ENCODE results near the gene SUGCT. TPM values are rescaled to one million over a fixed set of nuclear protein-coding genes. Genes with fewer than 3 reads are reported as not detected.
"Not testable (repeated sequence)": the region's sequence is repeated elsewhere in the genome, so short reads cannot be mapped to it uniquely, and the experiment has no call there.

The SUGCT gene
- total and polyA plus RNA-seq, 2 of the 13 experiments (the other 11 are each of a cell fraction or from before 2014, with no cell fraction given), result 10.1 to 22.2 TPM

- TF ChIP-seq, protein P1, sequence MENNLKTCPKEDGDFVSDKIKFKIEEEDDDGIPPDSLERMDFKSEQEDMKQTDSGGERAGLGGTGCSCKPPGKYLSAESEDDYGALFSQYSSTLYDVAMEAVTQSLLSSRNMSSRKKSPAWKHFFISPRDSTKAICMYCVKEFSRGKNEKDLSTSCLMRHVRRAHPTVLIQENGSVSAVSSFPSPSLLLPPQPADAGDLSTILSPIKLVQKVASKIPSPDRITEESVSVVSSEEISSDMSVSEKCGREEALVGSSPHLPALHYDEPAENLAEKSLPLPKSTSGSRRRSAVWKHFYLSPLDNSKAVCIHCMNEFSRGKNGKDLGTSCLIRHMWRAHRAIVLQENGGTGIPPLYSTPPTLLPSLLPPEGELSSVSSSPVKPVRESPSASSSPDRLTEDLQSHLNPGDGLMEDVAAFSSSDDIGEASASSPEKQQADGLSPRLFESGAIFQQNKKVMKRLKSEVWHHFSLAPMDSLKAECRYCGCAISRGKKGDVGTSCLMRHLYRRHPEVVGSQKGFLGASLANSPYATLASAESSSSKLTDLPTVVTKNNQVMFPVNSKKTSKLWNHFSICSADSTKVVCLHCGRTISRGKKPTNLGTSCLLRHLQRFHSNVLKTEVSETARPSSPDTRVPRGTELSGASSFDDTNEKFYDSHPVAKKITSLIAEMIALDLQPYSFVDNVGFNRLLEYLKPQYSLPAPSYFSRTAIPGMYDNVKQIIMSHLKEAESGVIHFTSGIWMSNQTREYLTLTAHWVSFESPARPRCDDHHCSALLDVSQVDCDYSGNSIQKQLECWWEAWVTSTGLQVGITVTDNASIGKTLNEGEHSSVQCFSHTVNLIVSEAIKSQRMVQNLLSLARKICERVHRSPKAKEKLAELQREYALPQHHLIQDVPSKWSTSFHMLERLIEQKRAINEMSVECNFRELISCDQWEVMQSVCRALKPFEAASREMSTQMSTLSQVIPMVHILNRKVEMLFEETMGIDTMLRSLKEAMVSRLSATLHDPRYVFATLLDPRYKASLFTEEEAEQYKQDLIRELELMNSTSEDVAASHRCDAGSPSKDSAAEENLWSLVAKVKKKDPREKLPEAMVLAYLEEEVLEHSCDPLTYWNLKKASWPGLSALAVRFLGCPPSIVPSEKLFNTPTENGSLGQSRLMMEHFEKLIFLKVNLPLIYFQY (CRISPR knock-in tag; IDR thresholded peaks at IDR 0.05; ENCODE audit: borderline replicate concordance), result no peak
- no peak for TF ChIP-seq ZNF567 (CRISPR knock-in tag; IDR thresholded peaks at IDR 0.05; ENCODE audit: borderline replicate concordance)
- no peak for TF ChIP-seq TCF12 (IDR thresholded peaks at IDR 0.05)
- no peak for TF ChIP-seq TCF12 (CRISPR knock-in tag; IDR thresholded peaks at IDR 0.05)
- TF ChIP-seq ZNF678 (CRISPR knock-in tag; IDR thresholded peaks at IDR 0.05), result no peak
- TF ChIP-seq HOXA5 (CRISPR knock-in tag; IDR thresholded peaks at IDR 0.05), result no peak
These were observed 113.9 kb downstream of the SUGCT start (continued) for GRCh38 chr7:40248681-40249080.

GRCh38 chr7:40253444-40253843, 118.6 kb downstream of the SUGCT start:
- 93% methylated on average over 11 of the region's 11 CpGs for WGBS (ENCODE audit: low lambda C conversion rate)
- H3K9me3 ChIP-seq (ENCODE audit: low read length); H3K4me2 ChIP-seq (ENCODE audit: low read depth, low read length); H3K27ac ChIP-seq (ENCODE audit: extremely low read length, insufficient read depth, low read length); H2AFZ ChIP-seq (ENCODE audit: low read length); FAIRE-seq; intact Hi-C loops (cut with micrococcal nuclease; ENCODE audit: unreplicated experiment); CTCF ChIA-PET (ENCODE audit: low intra/inter-chr PET ratio, low total read pairs); H3K4me3 ChIP-seq (replicated peaks in 1 of 3; ENCODE audit: insufficient read depth in 1 of 3, low read depth in 2 of 3, low read length in 3 of 3); H3K36me3 ChIP-seq (replicated peaks in 1 of 2; ENCODE audit: control insufficient read depth in 1 of 2, insufficient read depth in 2 of 2, low read length in 2 of 2); H3K79me2 ChIP-seq (ENCODE audit: insufficient read depth, low read length); DNase-seq (ENCODE audit: low spot score); POLR2A ChIA-PET; H3K27me3 ChIP-seq (ENCODE audit: control insufficient read depth in 1 of 2, insufficient read depth in 2 of 2, low read length in 2 of 2); H4K20me1 ChIP-seq (ENCODE audit: insufficient read depth, low read length); BruUV-seq (replicated peaks); in situ Hi-C loops (cut with HindIII; ENCODE audit: extremely low pct_ligation_motif_present, low pct_unique_long_range_greater_than_20kb); H3K4me1 ChIP-seq (ENCODE audit: insufficient read depth, low read length); H3K9ac ChIP-seq (ENCODE audit: insufficient read depth, low read depth, low read length): not testable (repeated sequence)
- peak; percentile 58; the same call in 2 of the 3 replicates for ATAC-seq
